SU-DHL-6 (cell line): ENCODE results near the gene BLVRB.

ENCODE experiments used
- CTCF ChIP-seq: fragments of 200-600 bp; sonication (generic); IDR thresholded peaks from one replicate; pipeline ENCODE4 v1.5.1; 2017; ENCODE audit warnings: antibody characterized with exemption, mild to moderate bottlenecking, low read length, moderate library complexity; ENCODE audit not compliant: insufficient read depth, poor library complexity, severe bottlenecking
- EZH2phosphoT487 ChIP-seq: fragments of 200-600 bp; sonication (generic), shearing (Covaris generic); conservative IDR thresholded peaks from 2 replicates; pipeline ENCODE4 v1.6.1; 2018; ENCODE audit warnings: mild to moderate bottlenecking, antibody characterized with exemption, low read length, moderate library complexity, mixed read lengths

GRCh38 chr19:40410030-40410389 is 55.5 kb downstream of the BLVRB start:
- no peak for TF ChIP-seq CTCF
- no peak for TF ChIP-seq EZH2phosphoT487
